Tibial artery (tissue), 4 donors: ENCODE results near the gene XNDC1N.
"Not testable (repeated sequence)": the region's sequence is repeated elsewhere in the genome, so short reads cannot be mapped to it uniquely, and the experiment has no call there.

Experiments used
- DNase-seq, 2 donors: peaks; one replicate each; pipeline ENCODE4 v3.0.0-alpha.2; 2019
- H3K27ac ChIP-seq, 2 donors: fragments of 200-600 bp; sonication (generic) in 1 of 2; 1 replicate in 1 of 2; 2 replicates in 1 of 2; pipeline ENCODE4 v1.5.1; 2018 to 2019; ENCODE audit warnings: mild to moderate bottlenecking in 1 of 2
- H3K27me3 ChIP-seq, 2 donors: fragments of 200-600 bp; sonication (generic) in 1 of 2; one replicate each; pipeline versions ENCODE4 v1.5.1 to v1.6.0; 2016 to 2019
- H3K36me3 ChIP-seq, 3 donors: fragments of 200-600 bp; sonication (generic) in 2 of 3; one replicate each; pipeline ENCODE4 v1.5.1; 2016 to 2019; ENCODE audit warnings: mild to moderate bottlenecking in 2 of 3
- H3K4me1 ChIP-seq, 4 donors: fragments of 200-600 bp; sonication (generic) in 2 of 4; 1 replicate in 3 of 4; 2 replicates in 1 of 4; pipeline ENCODE4 v1.5.1; 2016 to 2019
- H3K4me3 ChIP-seq, 2 donors: fragments of 200-600 bp; sonication (generic) in 1 of 2; 1 replicate in 1 of 2; 2 replicates in 1 of 2; pipeline ENCODE4 v1.5.1; 2018 to 2019; ENCODE audit warnings: mild to moderate bottlenecking in 2 of 2
- H3K9me3 ChIP-seq, 3 donors: fragments of 200-600 bp; sonication (generic) in 1 of 3; one replicate each; pipeline ENCODE4 v1.5.1; 2016 to 2019
- intact Hi-C: fragments of 100-400 bp; cut with DNase I; formaldehyde crosslinking; loops from one replicate; pipeline ENCODE4 v1.15.0; 2023; ENCODE audit warnings: low total_unique reads
- TF ChIP-seq, protein P1 (sequence below), 2 experiments: fragments of 200-600 bp in 1 of 2; fragments of 450-650 bp in 1 of 2; IDR thresholded peaks; one replicate each; pipeline ENCODE4 v1.5.1; 2017 to 2019; ENCODE audit warnings: antibody characterized with exemption in 2 of 2, mild to moderate bottlenecking in 1 of 2, moderate library complexity in 1 of 2

Gene XNDC1N

DNA sequence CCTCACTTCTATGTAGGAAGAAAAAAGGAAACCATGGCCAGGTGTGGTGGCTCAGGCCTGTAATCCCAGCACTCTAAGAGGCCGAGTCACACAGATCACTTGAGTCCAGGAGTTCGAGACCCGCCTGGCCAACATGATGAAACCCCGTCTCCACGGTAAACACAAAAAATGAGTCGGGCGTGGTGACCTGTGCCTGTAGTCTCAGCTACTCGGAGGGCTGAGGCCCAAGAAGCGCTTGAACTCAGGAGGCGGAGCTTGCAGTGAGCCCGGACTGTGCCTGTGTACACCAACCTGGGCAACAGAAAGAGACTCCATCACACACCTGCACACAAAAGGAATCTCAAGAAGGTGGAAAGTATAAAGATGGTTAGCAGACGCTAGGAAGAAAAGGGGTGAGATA, 32.4 kb downstream of the XNDC1N start:
- Histone ChIP-seq H3K27ac (no peak overlapping the region), H3K4me3 (no peak overlapping the region), H3K36me3 (peaks cover 7 to 13% (median 8%) of the 10 kb centered on the region in 3 donors), H3K9me3 (no peaks in the 10 kb centered on the region), H3K27me3 (no peaks in the 10 kb centered on the region), H3K4me1 (no peaks in the 10 kb centered on the region)
- intact Hi-C loops = no loop called here
- TF ChIP-seq, protein P1, sequence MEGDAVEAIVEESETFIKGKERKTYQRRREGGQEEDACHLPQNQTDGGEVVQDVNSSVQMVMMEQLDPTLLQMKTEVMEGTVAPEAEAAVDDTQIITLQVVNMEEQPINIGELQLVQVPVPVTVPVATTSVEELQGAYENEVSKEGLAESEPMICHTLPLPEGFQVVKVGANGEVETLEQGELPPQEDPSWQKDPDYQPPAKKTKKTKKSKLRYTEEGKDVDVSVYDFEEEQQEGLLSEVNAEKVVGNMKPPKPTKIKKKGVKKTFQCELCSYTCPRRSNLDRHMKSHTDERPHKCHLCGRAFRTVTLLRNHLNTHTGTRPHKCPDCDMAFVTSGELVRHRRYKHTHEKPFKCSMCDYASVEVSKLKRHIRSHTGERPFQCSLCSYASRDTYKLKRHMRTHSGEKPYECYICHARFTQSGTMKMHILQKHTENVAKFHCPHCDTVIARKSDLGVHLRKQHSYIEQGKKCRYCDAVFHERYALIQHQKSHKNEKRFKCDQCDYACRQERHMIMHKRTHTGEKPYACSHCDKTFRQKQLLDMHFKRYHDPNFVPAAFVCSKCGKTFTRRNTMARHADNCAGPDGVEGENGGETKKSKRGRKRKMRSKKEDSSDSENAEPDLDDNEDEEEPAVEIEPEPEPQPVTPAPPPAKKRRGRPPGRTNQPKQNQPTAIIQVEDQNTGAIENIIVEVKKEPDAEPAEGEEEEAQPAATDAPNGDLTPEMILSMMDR (IDR thresholded peaks at IDR 0.05) = no peak
- DNase-seq = no peak

DNA sequence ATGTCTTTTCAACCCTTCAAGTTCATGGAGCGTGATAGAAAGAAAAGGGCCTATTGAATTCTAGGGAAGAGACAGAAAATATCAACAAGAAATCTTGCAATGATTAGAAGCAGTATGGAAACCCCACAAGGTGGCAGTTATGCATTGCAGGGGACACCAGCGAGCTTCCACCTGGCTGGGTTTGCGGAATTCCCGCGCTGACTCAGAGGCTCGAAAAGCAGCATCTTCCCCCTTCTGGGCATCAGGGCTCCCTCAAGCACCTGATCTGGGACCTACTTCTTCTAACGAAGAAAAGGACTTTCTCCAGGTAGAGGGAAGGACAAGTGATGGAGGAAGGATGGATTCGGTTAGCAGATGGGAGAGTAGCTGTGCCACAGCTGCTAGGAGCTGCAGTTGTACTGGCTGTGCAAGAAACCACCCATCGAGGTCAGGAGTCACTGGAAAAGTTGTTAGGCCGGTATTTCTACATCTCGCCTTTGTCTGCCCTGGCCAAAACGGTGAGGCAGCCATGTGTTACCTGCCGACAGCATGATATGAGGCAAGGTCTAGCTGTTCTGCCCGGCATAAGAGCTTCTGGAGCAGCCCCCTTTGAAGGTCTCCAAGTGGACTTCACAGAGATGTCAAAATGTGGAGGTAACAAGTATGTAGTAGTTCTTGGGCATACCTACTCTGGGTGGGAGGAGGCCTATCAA, 39.1 kb downstream of the XNDC1N start:
- H3K27ac ChIP-seq, H3K9me3 ChIP-seq, H3K36me3 ChIP-seq, DNase-seq, H3K27me3 ChIP-seq, intact Hi-C loops, H3K4me3 ChIP-seq, H3K4me1 ChIP-seq: not testable (repeated sequence)

DNA sequence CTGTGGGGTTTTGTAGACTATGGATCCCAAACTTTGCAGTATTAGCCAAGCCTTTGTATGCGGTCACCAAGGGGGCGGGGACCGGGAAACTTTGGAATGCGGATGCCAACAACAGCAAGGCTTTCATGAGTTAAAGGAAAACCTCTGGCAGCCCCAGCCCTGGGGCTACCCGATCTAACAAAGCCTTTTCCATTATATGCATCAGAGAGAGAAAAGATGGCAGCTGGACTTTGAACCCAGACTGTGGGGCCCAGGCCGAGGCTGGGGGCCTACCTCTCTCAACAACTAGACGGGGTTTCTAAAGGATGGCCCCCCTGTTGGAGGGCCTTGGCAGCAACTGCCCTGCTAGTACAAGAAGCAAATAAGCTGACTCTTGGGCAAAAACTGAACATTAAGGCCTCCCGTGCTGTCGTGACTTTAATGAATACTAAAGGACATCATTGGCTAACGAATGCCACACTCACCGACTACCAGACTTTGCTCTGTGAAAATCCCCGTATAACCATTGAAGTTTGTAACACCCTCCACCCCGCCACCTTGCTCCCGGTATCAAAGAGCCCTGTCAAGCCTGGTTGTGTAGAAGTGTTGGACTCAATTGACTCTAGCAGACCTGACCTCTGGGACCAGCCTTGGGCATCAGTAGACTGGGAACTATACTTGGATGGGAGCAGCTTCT, 39.9 kb downstream of the XNDC1N start:
- H3K36me3 ChIP-seq, DNase-seq, H3K4me1 ChIP-seq, H3K27ac ChIP-seq, H3K4me3 ChIP-seq, H3K27me3 ChIP-seq, intact Hi-C loops, H3K9me3 ChIP-seq: not testable (repeated sequence)

DNA sequence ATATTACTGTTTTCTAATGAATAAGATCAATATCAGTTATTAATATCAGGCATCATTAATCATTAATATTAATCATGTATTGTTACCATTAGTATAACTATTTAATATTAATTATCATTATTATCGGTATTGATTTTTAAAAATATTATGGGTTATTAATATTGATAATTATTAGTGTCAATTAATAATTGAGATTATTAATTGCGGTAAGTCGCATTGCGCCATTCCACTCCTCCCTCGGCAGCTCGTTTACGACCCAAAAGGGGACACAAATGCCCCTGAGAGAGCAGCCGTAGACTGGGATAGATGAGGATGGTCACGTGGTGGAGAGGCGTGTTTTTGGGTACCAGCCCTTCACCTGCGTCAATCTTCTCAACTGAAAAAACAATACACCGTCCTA, 42.6 kb downstream of the XNDC1N start:
- H3K9me3 ChIP-seq, H3K36me3 ChIP-seq, H3K27me3 ChIP-seq, intact Hi-C loops, H3K4me1 ChIP-seq, H3K27ac ChIP-seq, H3K4me3 ChIP-seq, DNase-seq: not testable (repeated sequence)
